ENCODE results near the gene NEMP2. TPM values are rescaled to one million over a fixed set of nuclear protein-coding genes. Genes with fewer than 3 reads are reported as not detected.
A peak's percentile ranks its signal among the peaks of the same experiment; 100 is the strongest.

NEMP2 gene
- polyA plus RNA-seq, 1 donor (not counting 4 experiments of a cell fraction or from before 2014, with no cell fraction given), result 2.1 TPM

GRCh38 chr2:190545093-190545492 lies 10.6 kb upstream of the NEMP2 start:
- no peak for FAIRE-seq
- no peak for TF ChIP-seq CTCF (optimal IDR thresholded peaks at IDR 0.05 in 1 of 3, IDR thresholded peaks at IDR 0.05 in 1 of 3, conservative IDR thresholded peaks at IDR 0.05 in 1 of 3; ENCODE audit: extremely low read depth in 1 of 3, insufficient read depth in 2 of 3, low read length in 3 of 3)
- no peak for TF ChIP-seq EZH2 (IDR thresholded peaks at IDR 0.05; ENCODE audit: low read length)

GRCh38 chr2:190540048-190540447 lies 5.5 kb upstream of the NEMP2 start:
- H4K20me1 ChIP-seq (ENCODE audit: control insufficient read depth, extremely low read depth, insufficient read depth, low read length), result no peaks in the 10 kb centered on the region
- DNase-seq (ENCODE audit: low read depth, low spot score) (no peak), FAIRE-seq (no peak)
- TF ChIP-seq EZH2 (IDR thresholded peaks at IDR 0.05; ENCODE audit: low read length) (no peak), CTCF (optimal IDR thresholded peaks at IDR 0.05 in 1 of 3, IDR thresholded peaks at IDR 0.05 in 1 of 3, conservative IDR thresholded peaks at IDR 0.05 in 1 of 3; ENCODE audit: extremely low read depth in 1 of 3, insufficient read depth in 2 of 3, low read length in 3 of 3) (no peak)
- dilution Hi-C loops (cut with MboI; ENCODE audit: extremely low pct_ligation_motif_present, low sequenced_read_pairs), result no loop called here
- no peaks in the 10 kb centered on the region for H3K27me3 ChIP-seq (ENCODE audit: control insufficient read depth, extremely low read depth, insufficient read depth, low read length)
- no peak overlapping the region for H3K9ac ChIP-seq (ENCODE audit: control insufficient read depth, extremely low read depth, insufficient read depth, low read length)
- peaks cover 4% of the 10 kb centered on the region for H3K4me1 ChIP-seq (ENCODE audit: control insufficient read depth, extremely low read depth, insufficient read depth, low read length)
- no peaks in the 10 kb centered on the region for H3K9me1 ChIP-seq (ENCODE audit: control insufficient read depth, extremely low read depth, insufficient read depth, low read length)
- H3K4me2 ChIP-seq (ENCODE audit: control insufficient read depth, extremely low read depth, insufficient read depth, low read depth, low read length), result no peak overlapping the region
- H3K9me3 ChIP-seq (ENCODE audit: control insufficient read depth, low read depth, low read length), result peaks cover 6% of the 10 kb centered on the region
- H3K27ac ChIP-seq (ENCODE audit: control insufficient read depth, insufficient read depth, low read length), result no peak overlapping the region
- H3K79me2 ChIP-seq (ENCODE audit: control insufficient read depth, insufficient read depth, low read length), result no peaks in the 10 kb centered on the region
- no peak overlapping the region for H2AFZ ChIP-seq (ENCODE audit: control insufficient read depth, low read length)
- H3K36me3 ChIP-seq (ENCODE audit: control insufficient read depth in 2 of 2, extremely low read depth in 1 of 2, insufficient read depth in 2 of 2, low read length in 2 of 2), result no peaks in the 10 kb centered on the region
- no peak overlapping the region for H3K4me3 ChIP-seq (ENCODE audit: control insufficient read depth in 2 of 3, extremely low read depth in 1 of 3, insufficient read depth in 2 of 3, low read depth in 1 of 3, low read length in 3 of 3)

More at GRCh38 chr2:190545093-190545492, 10.6 kb upstream of the NEMP2 start:
- dilution Hi-C loops (cut with MboI; ENCODE audit: extremely low pct_ligation_motif_present, low sequenced_read_pairs), result no loop called here
- peaks cover 13% of the 10 kb centered on the region for H3K4me1 ChIP-seq (ENCODE audit: control insufficient read depth, extremely low read depth, insufficient read depth, low read length)
- H2AFZ ChIP-seq (ENCODE audit: control insufficient read depth, low read length), result peak overlapping the region; percentile 83
- peak overlapping the region; percentile 28 for H3K9ac ChIP-seq (ENCODE audit: control insufficient read depth, extremely low read depth, insufficient read depth, low read length)
- peak overlapping the region in 1 of 3 experiments; percentile 8 for H3K4me3 ChIP-seq (ENCODE audit: control insufficient read depth in 2 of 3, extremely low read depth in 1 of 3, insufficient read depth in 2 of 3, low read depth in 1 of 3, low read length in 3 of 3)
- no peaks in the 10 kb centered on the region for H4K20me1 ChIP-seq (ENCODE audit: control insufficient read depth, extremely low read depth, insufficient read depth, low read length)
- H3K9me1 ChIP-seq (ENCODE audit: control insufficient read depth, extremely low read depth, insufficient read depth, low read length), result no peaks in the 10 kb centered on the region
- no peak for DNase-seq (ENCODE audit: low read depth, low spot score)
- H3K27me3 ChIP-seq (ENCODE audit: control insufficient read depth, extremely low read depth, insufficient read depth, low read length), result no peaks in the 10 kb centered on the region
- H3K4me2 ChIP-seq (ENCODE audit: control insufficient read depth, extremely low read depth, insufficient read depth, low read depth, low read length), result peak overlapping the region; percentile 68
- no peaks in the 10 kb centered on the region for H3K79me2 ChIP-seq (ENCODE audit: control insufficient read depth, insufficient read depth, low read length)
- no peaks in the 10 kb centered on the region for H3K36me3 ChIP-seq (ENCODE audit: control insufficient read depth in 2 of 2, extremely low read depth in 1 of 2, insufficient read depth in 2 of 2, low read length in 2 of 2)
- peaks cover 3% of the 10 kb centered on the region for H3K9me3 ChIP-seq (ENCODE audit: control insufficient read depth, low read depth, low read length)
- H3K27ac ChIP-seq (ENCODE audit: control insufficient read depth, insufficient read depth, low read length), result peak overlapping the region; percentile 31
